Stimulated activated memory B cell treated with anti-CD40 and anti-IgM and Interleukin-4, amounts not matched to agents 10 μg/mL and 1 μg/mL and 100 μg/mL, for 72 hours (primary cell): Measurements from ENCODE around the gene CADM1.

Experiments used
- ATAC-seq: fragments of 150-1000 bp; cut with Tn5 transposase; 2 replicates; pipeline ENCODE4 v1.10.0; 2021
- H3K27ac Mint-ChIP-seq: one replicate; pipeline ENCODE4 v1.8.0; 2022; ENCODE audit warnings: mild to moderate bottlenecking, mixed read lengths
- H3K27me3 Mint-ChIP-seq: one replicate; pipeline ENCODE4 v1.8.0; 2022; ENCODE audit warnings: mixed read lengths
- H3K36me3 Mint-ChIP-seq: one replicate; pipeline ENCODE4 v1.8.0; 2022; ENCODE audit warnings: mixed read lengths
- H3K4me1 Mint-ChIP-seq: one replicate; pipeline ENCODE4 v1.8.0; 2022; ENCODE audit warnings: mixed read lengths
- H3K4me3 Mint-ChIP-seq: one replicate; pipeline ENCODE4 v1.8.0; 2022; ENCODE audit warnings: mild to moderate bottlenecking, moderate library complexity, mixed read lengths
- H3K9me3 Mint-ChIP-seq: one replicate; pipeline ENCODE4 v1.8.0; 2022; ENCODE audit warnings: mixed read lengths

Gene CADM1

DNA sequence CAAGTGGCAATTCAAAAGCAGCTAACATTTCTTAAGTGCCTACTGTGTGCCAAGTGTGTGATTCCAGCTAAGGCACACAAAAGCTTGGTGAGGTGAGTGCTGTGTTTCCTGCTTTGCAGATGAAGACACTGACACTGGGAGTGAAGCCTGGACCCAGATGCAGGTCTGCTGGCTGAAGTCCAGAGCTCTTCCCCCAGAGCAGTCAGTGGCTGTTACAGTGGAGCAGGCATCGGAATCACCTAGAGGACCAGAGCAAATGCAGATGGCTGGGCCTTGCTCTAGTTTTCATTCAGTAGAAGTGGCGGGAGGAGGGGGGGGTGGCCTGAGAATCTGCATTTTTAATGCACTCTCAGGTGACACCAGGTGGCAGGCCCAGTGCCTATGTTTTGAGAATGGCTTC lies 342.3 kb downstream of the CADM1 start:
- H3K9me3 Mint-ChIP-seq, result no peaks in the 10 kb centered on the region
- no peaks in the 10 kb centered on the region for H3K36me3 Mint-ChIP-seq
- no peak overlapping the region for H3K4me3 Mint-ChIP-seq
- ATAC-seq, result no peak
- H3K27ac Mint-ChIP-seq, result no peak overlapping the region
- H3K4me1 Mint-ChIP-seq, result no peaks in the 10 kb centered on the region
- peaks cover 55% of the 10 kb centered on the region for H3K27me3 Mint-ChIP-seq

DNA sequence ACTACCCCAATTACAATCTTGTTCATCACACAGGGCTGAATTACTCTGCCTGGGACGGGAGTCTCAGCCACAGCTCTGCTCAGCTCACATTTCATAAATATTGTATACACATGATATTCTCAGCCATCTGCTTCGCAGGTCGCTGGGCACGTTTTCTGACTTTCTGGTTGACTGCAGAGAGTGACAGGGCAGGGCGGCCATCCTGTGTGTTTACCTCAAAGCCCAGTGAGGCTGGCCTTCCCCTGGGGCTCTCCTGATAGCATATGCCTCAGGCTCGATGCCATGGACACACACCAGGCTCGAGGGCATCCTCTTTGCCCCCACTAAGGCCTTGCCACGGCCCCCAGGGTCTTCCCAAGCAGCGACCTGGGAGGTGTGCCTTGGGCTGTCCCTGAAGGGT lies 345.0 kb downstream of the CADM1 start:
- H3K36me3 Mint-ChIP-seq, result no peaks in the 10 kb centered on the region

DNA sequence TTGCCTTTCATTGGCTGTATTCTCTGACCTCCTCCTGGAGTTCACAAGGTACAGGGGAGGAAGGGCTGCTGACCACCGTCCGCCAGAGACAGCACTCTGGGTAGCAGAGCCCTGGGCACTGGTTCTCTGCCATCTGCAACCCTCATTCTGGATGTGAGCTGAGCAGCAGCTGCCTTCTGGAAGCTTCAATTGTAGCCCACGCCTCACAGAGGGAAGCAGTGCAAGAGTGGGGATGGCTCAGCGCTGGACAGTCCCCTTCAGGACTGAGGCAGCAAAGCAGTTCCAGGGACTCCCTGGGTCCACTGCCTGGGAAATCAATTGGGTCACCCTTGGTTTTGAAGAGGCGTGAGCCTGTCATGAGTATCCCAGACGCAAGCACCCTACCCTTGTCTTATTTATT lies 346.2 kb downstream of the CADM1 start:
- ATAC-seq, result no peak
- H3K36me3 Mint-ChIP-seq, result no peaks in the 10 kb centered on the region
- no peaks in the 10 kb centered on the region for H3K4me1 Mint-ChIP-seq
- H3K27me3 Mint-ChIP-seq, result peaks cover 30% of the 10 kb centered on the region
- H3K9me3 Mint-ChIP-seq, result no peaks in the 10 kb centered on the region
- no peak overlapping the region for H3K27ac Mint-ChIP-seq
- H3K4me3 Mint-ChIP-seq, result no peak overlapping the region

More for the DNA sequence above, 345.0 kb downstream of the CADM1 start:
- H3K4me1 Mint-ChIP-seq, result no peaks in the 10 kb centered on the region
- no peak overlapping the region for H3K27ac Mint-ChIP-seq
- no peak overlapping the region for H3K4me3 Mint-ChIP-seq
- H3K9me3 Mint-ChIP-seq, result no peaks in the 10 kb centered on the region
- peaks cover 40% of the 10 kb centered on the region for H3K27me3 Mint-ChIP-seq
- ATAC-seq, result no peak

DNA sequence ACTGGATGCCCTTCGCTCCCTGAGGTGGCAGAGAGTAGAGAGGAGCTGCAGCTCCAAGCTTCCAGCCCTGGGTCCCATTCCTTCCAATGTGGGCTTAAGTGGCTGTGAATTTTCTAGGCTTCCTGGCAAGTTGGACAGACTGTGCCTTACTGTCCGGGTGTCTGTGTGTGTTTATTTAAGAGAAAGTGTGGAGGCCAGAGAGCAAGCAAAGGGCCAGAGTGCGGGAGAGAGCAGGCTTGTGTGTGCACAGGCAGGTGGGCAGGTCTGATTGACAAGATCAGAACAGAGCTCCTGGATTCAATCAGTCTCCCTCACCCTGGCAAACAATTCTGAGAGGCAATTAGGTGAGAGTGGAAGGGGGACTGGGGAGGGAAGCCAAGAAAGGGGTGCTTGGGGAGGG lies 347.0 kb downstream of the CADM1 start:
- H3K4me1 Mint-ChIP-seq, result no peaks in the 10 kb centered on the region
- H3K27ac Mint-ChIP-seq, result no peak overlapping the region
- H3K36me3 Mint-ChIP-seq, result no peaks in the 10 kb centered on the region
- H3K9me3 Mint-ChIP-seq, result no peaks in the 10 kb centered on the region
- H3K4me3 Mint-ChIP-seq, result no peak overlapping the region
- H3K27me3 Mint-ChIP-seq, result peaks cover 23% of the 10 kb centered on the region
- ATAC-seq, result no peak

DNA sequence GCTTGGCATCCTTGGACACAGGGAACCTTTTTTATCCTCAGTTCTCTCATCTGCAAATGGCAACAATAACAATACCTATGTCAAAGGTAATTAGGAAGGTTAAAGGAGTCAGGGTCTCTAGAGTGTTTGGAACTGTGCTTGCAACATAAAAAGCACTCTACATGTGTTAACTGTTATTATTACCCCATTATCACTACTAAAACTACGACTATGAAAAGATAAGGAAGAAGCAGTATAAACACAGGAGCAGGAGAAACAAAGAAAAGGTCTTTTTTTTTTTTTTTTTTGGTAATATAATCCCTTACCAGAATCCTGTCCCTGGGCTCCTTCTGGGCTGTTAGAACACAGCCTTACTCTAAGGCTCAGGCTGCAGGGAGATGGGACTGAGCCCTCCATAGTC lies 348.2 kb downstream of the CADM1 start:
- Mint-ChIP-seq H3K4me3 (no peak overlapping the region), H3K27ac (no peak overlapping the region), H3K9me3 (no peaks in the 10 kb centered on the region), H3K27me3 (peaks cover 17% of the 10 kb centered on the region), H3K36me3 (no peaks in the 10 kb centered on the region), H3K4me1 (no peaks in the 10 kb centered on the region)
- ATAC-seq, result no peak

DNA sequence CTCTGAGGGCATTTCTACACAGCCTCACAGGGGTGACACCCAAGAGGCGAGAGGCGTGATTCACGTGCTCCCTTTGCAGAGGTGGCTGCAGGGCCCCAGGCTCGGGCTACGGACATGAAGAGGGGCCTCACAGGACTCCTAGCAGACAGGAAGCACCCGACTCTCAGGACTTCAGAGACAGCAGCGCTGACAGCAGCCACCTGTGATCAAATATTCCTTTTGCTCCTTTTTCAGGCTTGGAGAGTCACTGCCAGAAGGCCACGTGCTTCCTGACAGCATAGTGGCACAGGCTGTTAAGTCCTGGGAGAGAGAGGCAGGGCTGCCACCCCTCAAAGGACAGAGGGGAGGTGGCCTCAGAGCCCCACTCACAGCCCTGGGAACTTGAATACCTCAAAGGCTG lies 348.9 kb downstream of the CADM1 start:
- Mint-ChIP-seq H3K36me3 (no peaks in the 10 kb centered on the region), H3K4me1 (no peaks in the 10 kb centered on the region), H3K9me3 (no peaks in the 10 kb centered on the region), H3K27ac (no peak overlapping the region), H3K4me3 (no peak overlapping the region), H3K27me3 (peaks cover 10% of the 10 kb centered on the region)
- no peak for ATAC-seq

DNA sequence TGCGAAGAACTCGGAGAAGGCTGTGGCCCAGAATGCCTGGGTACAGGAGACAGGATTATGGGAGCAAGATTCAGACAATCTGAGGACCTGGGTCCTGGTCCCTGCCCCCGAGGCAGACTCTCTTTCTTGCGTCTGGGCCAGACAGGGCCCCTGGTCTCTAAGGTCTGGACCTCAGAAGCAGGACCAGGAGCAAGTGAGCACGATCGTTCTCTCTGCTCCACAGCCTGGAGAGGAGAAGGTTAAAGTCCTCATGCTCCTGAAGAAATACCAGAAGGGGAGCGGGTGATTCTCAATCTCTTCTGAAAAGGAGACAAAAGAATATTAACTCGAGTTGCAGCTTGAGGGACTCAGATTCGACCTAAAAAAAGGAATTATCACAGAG lies 349.9 kb downstream of the CADM1 start:
- Mint-ChIP-seq H3K9me3 (no peaks in the 10 kb centered on the region), H3K27ac (no peak overlapping the region), H3K36me3 (no peaks in the 10 kb centered on the region), H3K4me3 (no peak overlapping the region), H3K4me1 (no peaks in the 10 kb centered on the region), H3K27me3 (peaks cover 9% of the 10 kb centered on the region)
- ATAC-seq, result no peak

DNA sequence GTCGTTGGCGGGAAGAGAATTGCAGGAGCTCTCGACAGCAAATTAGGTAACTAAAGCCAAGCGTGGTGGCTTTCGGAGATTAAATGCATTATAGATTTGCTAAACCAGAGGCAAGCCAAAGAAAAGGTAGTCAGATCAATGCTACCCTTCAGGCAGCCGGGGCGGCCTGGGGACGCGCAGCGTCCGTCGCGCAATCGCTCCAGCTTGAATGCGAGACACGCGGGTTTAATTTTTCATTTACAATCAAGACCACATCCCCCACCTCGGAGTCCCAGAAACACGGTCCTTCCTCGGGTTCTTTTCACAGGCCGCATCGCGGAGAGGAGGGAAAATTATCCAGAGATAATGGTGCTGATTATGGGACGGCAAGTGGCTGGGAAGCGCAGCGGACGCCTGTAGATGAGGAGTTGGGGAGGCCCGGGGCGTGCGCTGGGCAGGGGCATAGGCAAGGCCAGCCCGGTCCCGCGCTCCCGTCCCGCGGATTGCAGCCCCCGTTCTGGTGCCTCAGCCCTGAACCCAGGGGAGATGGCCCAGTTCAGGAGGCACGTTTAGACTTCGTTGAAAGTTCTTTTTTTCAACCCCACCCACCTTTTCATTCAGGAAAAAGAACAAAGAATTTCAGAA lies 350.4 kb downstream of the CADM1 start:
- H3K9me3 Mint-ChIP-seq, result no peaks in the 10 kb centered on the region
- no peak overlapping the region for H3K4me3 Mint-ChIP-seq
- H3K27me3 Mint-ChIP-seq, result peaks cover 9% of the 10 kb centered on the region
- H3K36me3 Mint-ChIP-seq, result no peaks in the 10 kb centered on the region
- no peak for ATAC-seq
- no peaks in the 10 kb centered on the region for H3K4me1 Mint-ChIP-seq
- no peak overlapping the region for H3K27ac Mint-ChIP-seq

DNA sequence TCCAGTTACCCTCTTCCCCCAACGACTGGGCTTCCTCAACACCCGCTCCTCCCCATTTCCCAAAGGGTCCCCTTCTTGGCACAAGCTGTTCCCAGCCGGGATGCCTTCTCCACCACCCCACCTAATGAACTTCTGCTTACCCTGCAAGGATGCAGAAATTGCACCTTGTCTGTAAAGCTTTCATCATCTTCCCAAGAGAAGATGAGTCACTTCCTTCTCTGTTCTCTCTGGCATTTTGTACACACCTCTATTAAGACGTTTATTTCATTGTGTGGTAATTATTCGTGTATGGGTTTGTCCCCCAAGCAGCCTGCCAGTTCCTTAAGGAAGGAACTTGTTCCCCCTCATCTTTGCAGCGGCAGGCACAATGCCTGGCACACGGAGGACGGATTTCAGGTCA lies 351.1 kb downstream of the CADM1 start:
- ATAC-seq, result no peak
- Mint-ChIP-seq H3K27ac (no peak overlapping the region), H3K4me1 (no peaks in the 10 kb centered on the region), H3K36me3 (no peaks in the 10 kb centered on the region), H3K9me3 (peaks cover 7% of the 10 kb centered on the region), H3K27me3 (peaks cover 9% of the 10 kb centered on the region), H3K4me3 (no peak overlapping the region)

DNA sequence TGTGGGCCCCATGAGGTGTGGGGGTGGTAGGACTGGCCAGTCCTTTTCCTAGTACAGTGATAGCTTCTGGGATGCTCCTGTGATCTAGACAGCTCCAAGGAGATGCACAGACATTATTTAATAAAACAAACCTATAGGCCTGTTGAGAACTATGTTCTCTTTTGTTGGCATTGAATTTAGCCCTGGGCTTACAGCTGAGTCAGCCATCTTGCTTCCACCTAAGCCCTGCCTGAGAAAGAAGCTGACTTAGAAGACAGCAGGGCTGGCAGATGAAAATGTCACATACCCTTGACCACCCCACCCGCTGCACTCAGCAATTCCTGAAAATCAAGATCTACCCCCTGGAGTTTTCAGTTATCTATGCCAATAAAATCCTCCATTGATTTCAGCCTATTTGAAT lies 353.2 kb downstream of the CADM1 start:
- Mint-ChIP-seq H3K4me3 (no peak overlapping the region), H3K36me3 (no peaks in the 10 kb centered on the region), H3K27me3 (no peaks in the 10 kb centered on the region), H3K27ac (no peak overlapping the region), H3K9me3 (peaks cover 24% of the 10 kb centered on the region), H3K4me1 (peaks cover 6% of the 10 kb centered on the region)
- no peak for ATAC-seq

DNA sequence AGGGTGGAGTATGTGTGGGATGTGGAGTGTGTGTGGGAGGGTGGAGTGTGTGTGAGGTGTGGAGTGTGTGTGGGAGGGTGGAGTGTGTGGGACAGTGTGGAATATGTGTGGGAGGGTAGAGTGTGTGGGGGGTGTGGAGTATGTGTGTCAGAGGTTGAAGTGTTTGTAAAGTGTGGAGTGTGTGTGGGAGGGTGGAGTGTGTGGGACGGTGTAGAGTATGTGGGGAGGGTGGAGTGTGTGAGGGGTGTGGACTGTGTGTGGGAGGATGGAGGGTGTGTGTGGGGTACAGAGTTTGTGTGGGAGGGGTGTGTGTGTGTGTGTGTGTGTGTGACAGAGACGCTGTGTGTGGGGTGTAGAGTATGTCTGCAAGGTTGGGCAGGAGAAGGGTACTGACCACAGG lies 355.5 kb downstream of the CADM1 start:
- Mint-ChIP-seq H3K27ac (no peak overlapping the region), H3K27me3 (peaks cover 13% of the 10 kb centered on the region), H3K4me3 (no peak overlapping the region), H3K9me3 (peaks cover 26% of the 10 kb centered on the region), H3K4me1 (peaks cover 6% of the 10 kb centered on the region), H3K36me3 (no peaks in the 10 kb centered on the region)
- no peak for ATAC-seq

DNA sequence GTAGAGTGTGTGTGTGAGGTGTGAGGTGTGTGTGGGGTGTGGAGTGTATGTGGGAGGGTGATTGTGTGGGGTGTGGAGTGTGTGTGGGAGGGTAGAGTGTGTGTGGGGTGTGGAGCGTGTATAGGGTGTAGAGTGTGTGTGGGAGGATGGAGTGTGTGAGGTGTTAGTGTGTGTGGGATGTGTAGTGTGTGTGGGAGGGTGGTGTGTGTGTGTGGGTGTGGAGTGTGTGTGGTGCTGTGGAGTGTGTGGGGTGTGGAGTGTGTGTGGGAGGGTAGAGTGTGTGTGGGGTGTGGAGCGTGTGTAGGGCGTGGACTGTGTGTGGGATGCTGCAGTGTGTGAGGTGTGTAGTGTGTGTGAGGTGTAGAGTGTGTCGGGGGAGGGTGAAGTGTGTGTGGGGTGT lies 356.1 kb downstream of the CADM1 start:
- H3K9me3 Mint-ChIP-seq, result peaks cover 26% of the 10 kb centered on the region
- H3K4me3 Mint-ChIP-seq, result no peak overlapping the region
- peaks cover 19% of the 10 kb centered on the region for H3K27me3 Mint-ChIP-seq
- peaks cover 6% of the 10 kb centered on the region for H3K4me1 Mint-ChIP-seq
- ATAC-seq, result no peak
- no peaks in the 10 kb centered on the region for H3K36me3 Mint-ChIP-seq
- no peak overlapping the region for H3K27ac Mint-ChIP-seq

DNA sequence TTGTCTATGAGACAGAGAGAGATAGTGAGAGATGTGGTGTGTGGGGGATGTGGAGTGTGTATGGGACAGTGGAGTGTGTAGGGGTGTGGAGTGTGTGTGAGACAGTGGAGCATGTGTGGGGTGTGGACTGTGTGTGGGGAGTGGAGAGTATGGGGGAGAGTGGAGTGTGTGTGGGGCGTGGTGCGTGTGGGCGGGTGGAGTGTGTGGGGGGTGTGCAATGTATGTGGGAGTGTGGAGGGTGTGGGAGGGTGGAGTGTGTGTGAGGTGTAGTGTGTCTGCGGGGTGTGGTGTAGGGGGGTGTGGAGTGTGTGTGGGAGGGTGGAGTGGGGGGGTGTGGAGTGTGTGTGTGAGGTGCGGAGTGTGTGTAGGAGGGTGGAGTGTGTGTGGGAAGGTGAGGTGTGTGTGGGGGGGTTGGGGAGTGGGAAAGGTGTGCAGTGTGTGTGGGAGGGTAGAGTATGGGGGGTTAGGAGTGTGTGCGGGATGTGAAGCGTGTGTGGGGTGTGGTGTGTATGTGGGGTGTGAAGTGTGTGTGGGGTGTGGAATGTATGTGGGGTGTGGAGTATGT lies 356.9 kb downstream of the CADM1 start:
- H3K9me3 Mint-ChIP-seq, result peaks cover 26% of the 10 kb centered on the region
- ATAC-seq, result no peak
- H3K27ac Mint-ChIP-seq, result peak overlapping the region; percentile 0

DNA sequence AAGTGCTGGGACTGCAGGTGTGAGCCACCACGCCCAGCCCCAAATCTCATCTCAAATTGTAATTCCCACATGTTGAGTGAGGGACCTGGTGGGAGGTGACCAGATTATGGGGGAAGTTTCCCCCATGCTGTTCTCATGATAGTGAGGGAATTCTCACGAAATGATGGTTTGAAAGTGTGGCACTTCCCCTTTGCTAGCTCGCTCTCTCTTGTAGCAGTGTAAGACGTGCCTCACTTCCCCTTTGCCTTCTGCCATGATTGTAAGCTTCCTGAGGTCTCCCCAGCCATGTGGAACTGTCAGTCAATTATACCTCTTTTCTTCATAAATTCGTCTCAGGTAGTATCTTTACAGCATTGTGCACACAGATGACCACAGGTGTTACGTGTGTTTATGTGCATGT lies 357.8 kb downstream of the CADM1 start:
- Mint-ChIP-seq H3K27ac (peak overlapping the region; percentile 4), H3K4me3 (no peak overlapping the region), H3K9me3 (peaks cover 26% of the 10 kb centered on the region), H3K27me3 (peaks cover 20% of the 10 kb centered on the region), H3K36me3 (no peaks in the 10 kb centered on the region), H3K4me1 (peaks cover 6% of the 10 kb centered on the region)
- ATAC-seq, result peak; percentile 44

More for the DNA sequence above, 356.9 kb downstream of the CADM1 start:
- no peak overlapping the region for H3K4me3 Mint-ChIP-seq
- H3K36me3 Mint-ChIP-seq, result no peaks in the 10 kb centered on the region
- H3K27me3 Mint-ChIP-seq, result peaks cover 20% of the 10 kb centered on the region
- peaks cover 6% of the 10 kb centered on the region for H3K4me1 Mint-ChIP-seq

DNA sequence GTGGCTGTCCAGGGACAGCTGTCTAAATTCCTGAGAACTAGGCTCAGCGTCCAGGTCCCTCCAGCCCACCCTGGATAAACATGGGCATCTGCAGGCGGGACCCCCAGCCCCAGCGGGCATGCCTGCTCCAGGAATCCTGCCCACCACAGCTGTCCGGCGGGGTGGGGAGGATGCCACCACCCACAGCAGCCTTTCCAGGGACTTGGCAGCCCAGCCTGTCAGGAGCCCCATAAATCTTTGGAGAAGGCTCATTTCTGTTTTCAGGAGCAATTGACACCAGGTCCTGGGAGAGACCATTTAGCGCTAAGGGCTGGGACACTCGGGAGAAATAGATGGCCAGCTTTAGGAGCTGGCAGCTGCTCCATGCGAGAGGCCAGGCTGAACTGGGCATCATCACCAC lies 358.9 kb downstream of the CADM1 start:
- ATAC-seq, result no peak
- H3K9me3 Mint-ChIP-seq, result peaks cover 26% of the 10 kb centered on the region
- H3K4me1 Mint-ChIP-seq, result peaks cover 6% of the 10 kb centered on the region
- H3K27me3 Mint-ChIP-seq, result peaks cover 31% of the 10 kb centered on the region
- no peak overlapping the region for H3K4me3 Mint-ChIP-seq
- no peak overlapping the region for H3K27ac Mint-ChIP-seq
- H3K36me3 Mint-ChIP-seq, result no peaks in the 10 kb centered on the region

DNA sequence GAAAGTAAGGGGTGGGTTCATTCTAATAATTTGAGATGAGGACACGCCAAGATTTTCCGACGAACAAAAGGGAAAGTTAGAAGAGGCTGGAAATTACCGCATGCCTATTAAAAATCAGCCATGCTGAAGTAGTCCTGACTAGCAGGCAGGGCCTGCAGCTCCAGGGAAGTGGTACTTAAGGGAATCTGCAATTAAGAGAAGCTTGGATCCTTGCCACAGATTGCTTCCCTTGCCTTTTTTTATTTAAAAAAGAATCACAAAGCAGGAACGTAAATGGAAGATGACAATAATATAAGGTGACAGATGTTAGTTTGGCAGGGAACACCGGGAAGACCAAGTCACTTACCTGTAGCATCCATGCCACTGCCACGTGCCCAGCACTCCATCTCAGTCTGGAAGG lies 359.3 kb downstream of the CADM1 start:
- H3K4me3 Mint-ChIP-seq, result no peak overlapping the region
- H3K27me3 Mint-ChIP-seq, result peaks cover 35% of the 10 kb centered on the region
- no peak overlapping the region for H3K27ac Mint-ChIP-seq
- ATAC-seq, result no peak
- H3K4me1 Mint-ChIP-seq, result peaks cover 6% of the 10 kb centered on the region
- peaks cover 26% of the 10 kb centered on the region for H3K9me3 Mint-ChIP-seq
- H3K36me3 Mint-ChIP-seq, result no peaks in the 10 kb centered on the region
